BLaER1 (cell line): ENCODE results near the gene ROCK2.

Source experiments
- H3K27ac ChIP-seq: shearing (Covaris generic); formaldehyde crosslinking; 2 replicates; pipeline ENCODE4 v1.8.1; 2022
- H3K27me3 ChIP-seq: shearing (Covaris generic); formaldehyde crosslinking; 2 replicates; pipeline ENCODE4 v1.8.1; 2022
- H3K36me3 ChIP-seq: shearing (Covaris generic); formaldehyde crosslinking; 2 replicates; pipeline ENCODE4 v1.8.1; 2022
- H3K4me1 ChIP-seq: shearing (Covaris generic); formaldehyde crosslinking; 2 replicates; pipeline ENCODE4 v1.8.1; 2022
- H3K4me2 ChIP-seq: shearing (Covaris generic); formaldehyde crosslinking; 2 replicates; pipeline ENCODE4 v1.8.1; 2022
- H3K4me3 ChIP-seq: shearing (Covaris generic); formaldehyde crosslinking; 2 replicates; pipeline ENCODE4 v1.8.1; 2022
- H3K9ac ChIP-seq: shearing (Covaris generic); formaldehyde crosslinking; 2 replicates; pipeline ENCODE4 v1.8.1; 2022
- H3K9me3 ChIP-seq: shearing (Covaris generic); formaldehyde crosslinking; 2 replicates; pipeline ENCODE4 v1.8.1; 2022
- H4K20me1 ChIP-seq: shearing (Covaris generic); formaldehyde crosslinking; 2 replicates; pipeline ENCODE4 v1.8.1; 2022
- Cebpa-rat ChIP-seq: shearing (Covaris generic); IDR thresholded peaks from 2 replicates; pipeline ENCODE4 v1.8.1; 2022

The ROCK2 gene

DNA sequence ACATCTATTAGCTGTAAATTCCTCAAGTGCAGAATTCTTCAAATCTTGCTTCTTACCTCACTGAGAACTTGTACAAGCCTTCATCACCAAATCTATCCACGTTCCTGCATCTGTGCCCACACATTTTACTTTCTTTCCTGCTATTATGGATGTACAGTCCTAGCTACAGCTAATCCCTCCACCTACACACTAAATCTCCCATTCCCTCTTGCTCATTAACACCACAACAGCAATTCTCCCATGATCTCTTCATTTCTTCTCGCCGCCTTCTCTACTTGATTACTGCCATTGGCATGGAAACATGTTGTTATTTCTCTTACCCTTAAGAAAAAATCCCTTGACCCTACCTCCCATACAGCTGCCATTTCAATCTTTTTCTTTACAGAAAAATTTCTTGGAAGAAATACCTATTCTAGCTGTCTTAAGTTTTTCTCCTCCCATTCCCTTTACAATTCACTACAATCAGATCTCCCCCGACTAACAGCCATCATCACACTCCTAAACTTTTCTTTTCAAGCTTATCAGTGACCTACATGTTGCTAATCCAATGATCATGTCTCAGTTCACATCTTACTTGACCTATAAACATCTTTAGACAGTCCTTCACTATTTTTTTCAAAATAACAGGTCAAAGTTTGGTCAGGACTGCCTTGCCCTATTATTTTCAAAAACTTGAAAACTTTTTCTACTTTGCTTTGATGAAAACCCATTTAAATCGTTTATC, 41.0 kb downstream of the ROCK2 start:
- Histone ChIP-seq H3K36me3 (peaks cover 9% of the 10 kb centered on the region; the same call in 1 of the 2 replicates), H3K4me1 (no peaks in the 10 kb centered on the region), H3K9me3 (peaks cover 11% of the 10 kb centered on the region), H3K4me2 (no peak overlapping the region), H3K9ac (no peak overlapping the region), H3K27ac (no peak overlapping the region), H3K4me3 (no peak overlapping the region), H4K20me1 (peaks cover 87% of the 10 kb centered on the region), H3K27me3 (no peaks in the 10 kb centered on the region)
- TF ChIP-seq Cebpa-rat: no peak

DNA sequence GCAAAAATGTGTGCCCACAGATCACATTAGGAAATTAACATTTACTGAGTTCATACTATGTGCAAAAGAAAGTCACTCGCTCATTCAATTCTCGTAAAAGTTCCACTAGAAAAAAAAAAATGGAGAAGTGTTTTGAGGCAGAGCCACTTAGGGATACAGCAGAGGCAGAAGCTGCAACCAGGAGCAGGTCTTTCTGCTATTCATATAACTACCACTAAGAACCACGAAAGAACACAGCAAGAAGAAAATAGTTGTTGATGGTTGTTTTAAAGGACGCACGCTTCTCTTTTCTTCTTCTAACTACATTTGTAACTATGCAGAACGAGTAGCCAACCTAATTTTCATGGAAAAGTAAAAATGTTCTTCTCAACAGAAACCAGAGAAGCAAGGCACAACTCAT, 45.0 kb downstream of the ROCK2 start:
- H3K36me3 ChIP-seq: peaks cover 9% of the 10 kb centered on the region; the same call in 1 of the 2 replicates
- no peak for TF ChIP-seq Cebpa-rat
- no peak overlapping the region for H3K9ac ChIP-seq
- H3K4me3 ChIP-seq: no peak overlapping the region
- H3K4me1 ChIP-seq: no peaks in the 10 kb centered on the region
- H3K27me3 ChIP-seq: no peaks in the 10 kb centered on the region
- no peak overlapping the region for H3K27ac ChIP-seq
- H4K20me1 ChIP-seq: peaks cover 75% of the 10 kb centered on the region
- H3K4me2 ChIP-seq: no peak overlapping the region
- H3K9me3 ChIP-seq: peaks cover 3% of the 10 kb centered on the region; the same call in 1 of the 2 replicates

DNA sequence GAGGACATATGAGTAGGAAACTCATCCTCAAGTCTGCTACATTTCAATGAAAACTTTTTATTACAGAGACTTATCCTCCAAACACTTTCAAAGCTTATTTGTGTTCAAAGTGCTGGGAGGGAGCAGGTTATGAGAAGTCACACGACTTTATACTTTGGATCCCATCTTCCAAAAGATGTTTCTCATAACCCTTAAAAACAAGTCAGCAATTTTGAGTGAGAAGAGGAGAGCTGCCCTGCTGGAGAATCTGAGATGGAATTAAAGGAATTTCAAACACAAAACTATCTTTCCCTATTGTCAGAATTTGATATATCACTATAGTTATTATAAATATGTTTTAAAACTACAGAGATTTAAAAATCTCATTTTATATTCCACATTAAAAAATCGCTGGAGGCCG, 45.8 kb downstream of the ROCK2 start:
- TF ChIP-seq Cebpa-rat: no peak
- Histone ChIP-seq H4K20me1 (peaks cover 69% of the 10 kb centered on the region), H3K27me3 (no peaks in the 10 kb centered on the region), H3K4me1 (no peaks in the 10 kb centered on the region), H3K4me2 (no peak overlapping the region), H3K36me3 (peaks cover 9% of the 10 kb centered on the region; the same call in 1 of the 2 replicates), H3K4me3 (no peak overlapping the region), H3K27ac (no peak overlapping the region), H3K9me3 (peaks cover 4% of the 10 kb centered on the region), H3K9ac (no peak overlapping the region)

DNA sequence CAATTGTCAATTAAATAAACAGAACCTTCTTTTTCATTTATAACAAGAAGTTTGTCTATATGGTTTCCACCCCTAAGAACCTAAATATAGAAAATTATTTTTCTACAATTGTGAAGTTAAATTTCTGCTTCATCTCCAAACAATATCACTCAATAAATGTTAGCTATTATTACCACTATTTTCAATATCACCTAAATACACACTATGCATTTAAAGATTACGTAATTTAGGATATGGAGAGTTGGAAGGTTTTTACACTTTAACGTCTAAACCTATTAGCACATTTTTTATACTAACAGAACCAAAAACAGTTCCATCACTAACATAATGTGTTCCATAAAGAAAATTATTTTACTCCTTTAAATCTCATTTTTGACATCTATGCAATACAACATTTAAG, 48.0 kb downstream of the ROCK2 start:
- Histone ChIP-seq H3K4me2 (no peak overlapping the region), H3K36me3 (0 out of 2 replicates have a peak, but pooled peaks cover under 1% of the 10 kb centered on the region), H3K4me1 (peaks cover 10% of the 10 kb centered on the region), H3K9me3 (peaks cover 5% of the 10 kb centered on the region), H3K27ac (no peak overlapping the region), H3K9ac (no peak overlapping the region), H4K20me1 (peaks cover 69% of the 10 kb centered on the region), H3K4me3 (no peak overlapping the region), H3K27me3 (no peaks in the 10 kb centered on the region)
- no peak for TF ChIP-seq Cebpa-rat

DNA sequence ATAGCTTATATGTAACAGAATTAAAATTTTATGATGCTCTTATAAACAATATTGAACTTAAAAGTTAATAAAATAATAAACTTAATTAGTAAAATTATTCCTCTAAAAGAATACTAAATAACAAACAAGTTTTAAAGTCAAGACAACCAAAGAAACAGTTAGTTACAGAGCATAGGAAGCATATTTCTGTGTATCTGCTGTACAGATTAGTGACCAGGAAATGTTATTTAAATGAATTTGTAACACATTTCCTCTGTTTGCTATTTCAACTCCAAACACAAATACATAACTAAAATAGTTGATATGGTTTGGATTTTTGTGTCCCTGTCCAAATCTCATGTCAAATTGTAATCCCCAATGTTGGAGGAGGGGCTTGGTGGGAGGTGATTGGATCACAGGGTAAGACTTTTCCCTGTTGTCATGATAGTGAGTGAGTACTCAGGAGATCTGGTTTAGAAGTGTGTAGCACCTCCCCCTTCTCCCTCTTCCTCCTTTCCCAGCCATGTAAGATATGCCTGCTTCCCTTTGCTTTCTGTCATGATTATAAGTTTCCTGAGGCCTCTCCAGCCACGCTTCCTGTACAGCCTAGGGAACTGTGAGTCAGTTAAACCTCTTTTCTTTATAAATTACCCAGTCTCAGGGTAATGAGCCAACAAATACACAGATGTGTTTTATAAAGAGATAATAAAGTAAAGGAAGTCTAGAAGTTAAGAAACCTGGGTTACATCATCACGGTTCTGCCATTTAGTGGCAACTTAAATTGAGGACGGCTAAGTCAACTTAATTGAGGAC, 51.8 kb downstream of the ROCK2 start:
- Histone ChIP-seq H3K27ac (no peak overlapping the region; the same call in 1 of the 2 replicates), H4K20me1 (peaks cover 72% of the 10 kb centered on the region), H3K4me2 (peak overlapping the region; percentile 23; the same call in 1 of the 2 replicates), H3K36me3 (no peaks in the 10 kb centered on the region), H3K9me3 (peaks cover 5% of the 10 kb centered on the region), H3K4me3 (no peak overlapping the region), H3K9ac (no peak overlapping the region), H3K27me3 (no peaks in the 10 kb centered on the region), H3K4me1 (peaks cover 10% of the 10 kb centered on the region)
- no peak for TF ChIP-seq Cebpa-rat

DNA sequence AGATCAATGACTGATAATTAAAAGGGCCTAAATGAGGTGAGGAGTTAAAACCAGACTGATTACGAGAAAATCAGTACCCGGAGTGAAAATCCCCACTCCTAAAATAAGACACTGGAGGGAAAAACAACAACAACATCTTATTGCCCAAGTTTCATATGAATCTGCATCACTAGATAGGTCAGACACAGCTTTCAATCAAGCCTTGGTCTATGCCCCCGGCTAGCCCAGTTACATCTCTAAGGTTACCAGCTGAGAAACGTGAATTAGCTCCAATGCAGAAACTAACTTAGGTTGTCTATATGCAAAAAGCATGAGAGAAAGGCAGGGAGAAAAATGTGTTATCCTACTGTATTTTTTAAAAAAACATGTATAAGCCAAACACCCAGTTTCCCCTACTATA, 53.7 kb downstream of the ROCK2 start:
- Histone ChIP-seq H3K9ac (no peak overlapping the region), H3K27me3 (no peaks in the 10 kb centered on the region), H3K4me1 (peaks cover 10% of the 10 kb centered on the region), H3K9me3 (peaks cover 10% of the 10 kb centered on the region), H3K36me3 (peaks cover 11% of the 10 kb centered on the region), H3K4me2 (no peak overlapping the region), H4K20me1 (peaks cover 63% of the 10 kb centered on the region), H3K4me3 (no peak overlapping the region), H3K27ac (no peak overlapping the region)
- no peak for TF ChIP-seq Cebpa-rat

DNA sequence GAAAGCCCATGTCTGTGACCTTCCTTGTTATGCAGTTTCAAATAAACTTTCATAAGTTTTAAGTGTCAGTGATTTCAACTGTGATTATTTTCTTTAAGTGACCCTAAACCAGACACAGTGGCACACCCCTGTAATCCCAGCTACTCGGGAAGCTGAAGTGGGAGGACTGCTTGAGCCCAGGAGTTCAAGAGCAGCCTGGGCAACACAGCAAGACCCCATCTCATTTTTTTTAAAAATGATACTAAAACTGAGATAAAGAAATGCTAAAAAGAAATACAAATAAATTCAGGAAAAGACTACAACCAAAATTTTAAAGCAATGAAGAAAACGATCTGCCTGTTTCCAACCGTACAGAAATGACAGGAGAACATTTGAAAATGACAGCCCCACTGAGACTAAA, 54.2 kb downstream of the ROCK2 start:
- no peak overlapping the region for H3K4me2 ChIP-seq
- H3K9ac ChIP-seq: no peak overlapping the region
- H3K4me1 ChIP-seq: peaks cover 10% of the 10 kb centered on the region
- no peak for TF ChIP-seq Cebpa-rat
- no peak overlapping the region for H3K27ac ChIP-seq
- no peak overlapping the region for H3K4me3 ChIP-seq
- H3K36me3 ChIP-seq: peaks cover 16% of the 10 kb centered on the region
- peaks cover 15% of the 10 kb centered on the region for H3K9me3 ChIP-seq
- peaks cover 63% of the 10 kb centered on the region for H4K20me1 ChIP-seq
- no peaks in the 10 kb centered on the region for H3K27me3 ChIP-seq

DNA sequence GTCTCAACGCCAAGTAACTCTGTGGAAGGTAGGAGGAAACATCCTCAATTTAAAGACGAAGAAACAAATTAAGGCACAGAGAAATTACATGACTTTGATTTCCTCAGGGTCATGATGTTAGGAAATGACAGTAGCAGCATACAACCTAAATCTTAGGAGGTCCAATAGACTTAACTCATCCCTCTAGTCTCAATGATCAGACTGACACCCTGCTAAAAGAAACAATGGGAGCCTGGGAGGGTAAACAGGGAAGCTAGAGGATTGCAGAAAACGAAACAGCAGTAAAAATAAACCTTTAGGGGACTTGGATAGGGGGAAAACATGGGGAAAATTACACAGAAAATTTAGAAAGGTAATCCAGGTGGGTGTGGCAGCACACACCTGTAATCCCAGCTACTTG, 56.0 kb downstream of the ROCK2 start:
- Histone ChIP-seq H3K27ac (no peak overlapping the region), H3K4me2 (no peak overlapping the region), H3K9ac (no peak overlapping the region), H3K4me3 (no peak overlapping the region), H3K27me3 (no peaks in the 10 kb centered on the region), H3K9me3 (peaks cover 30% of the 10 kb centered on the region), H3K36me3 (peaks cover 33% of the 10 kb centered on the region), H3K4me1 (peaks cover 9% of the 10 kb centered on the region), H4K20me1 (peaks cover 59% of the 10 kb centered on the region)
- TF ChIP-seq Cebpa-rat: no peak

DNA sequence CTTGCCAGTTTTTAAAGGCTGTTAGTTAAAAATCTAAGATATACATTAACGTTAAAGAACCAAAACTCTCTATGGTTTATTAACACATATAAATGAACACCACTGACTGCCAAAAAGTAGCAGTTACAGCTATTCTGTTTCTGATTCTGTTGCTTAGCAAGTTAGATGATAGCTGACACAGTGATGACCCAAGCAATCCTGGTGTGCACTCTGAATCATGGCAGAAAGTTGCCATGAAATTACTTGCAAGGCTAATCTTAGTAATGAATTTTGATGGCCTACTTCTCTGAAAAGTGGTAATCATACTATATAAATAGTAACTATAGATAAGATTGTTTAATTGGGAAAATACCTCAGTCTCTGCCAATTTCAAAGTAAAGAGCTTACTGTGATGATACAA, 57.7 kb downstream of the ROCK2 start:
- Histone ChIP-seq H3K27ac (no peak overlapping the region), H3K27me3 (no peaks in the 10 kb centered on the region)

DNA sequence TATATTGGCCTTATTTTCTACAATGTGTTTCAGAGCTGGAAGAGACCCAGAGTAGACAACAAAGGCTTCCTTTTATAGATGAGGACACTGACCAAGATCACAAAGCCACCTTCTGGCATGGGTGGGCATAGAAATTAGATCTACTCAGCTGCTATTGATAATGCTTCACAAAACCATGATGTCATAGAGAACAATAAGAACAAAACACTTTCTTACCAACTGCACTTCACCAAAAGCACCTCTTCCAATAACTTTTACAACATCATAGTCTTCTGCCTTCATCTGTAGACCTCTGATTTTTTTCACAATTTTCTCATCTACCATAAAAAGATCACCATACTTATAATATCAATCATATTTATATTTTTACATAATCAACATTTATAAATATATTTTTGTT, 58.1 kb downstream of the ROCK2 start:
- peaks cover 50% of the 10 kb centered on the region for H3K36me3 ChIP-seq
- no peak overlapping the region for H3K4me2 ChIP-seq
- H3K4me1 ChIP-seq: no peaks in the 10 kb centered on the region
- peaks cover 38% of the 10 kb centered on the region for H4K20me1 ChIP-seq
- no peaks in the 10 kb centered on the region for H3K27me3 ChIP-seq
- no peak overlapping the region for H3K27ac ChIP-seq
- H3K9me3 ChIP-seq: peaks cover 33% of the 10 kb centered on the region
- no peak overlapping the region for H3K4me3 ChIP-seq
- H3K9ac ChIP-seq: no peak overlapping the region
- TF ChIP-seq Cebpa-rat: no peak

More for the DNA sequence above, 57.7 kb downstream of the ROCK2 start:
- Histone ChIP-seq H3K9me3 (peaks cover 33% of the 10 kb centered on the region), H3K9ac (no peak overlapping the region), H3K4me1 (no peaks in the 10 kb centered on the region), H3K36me3 (peaks cover 48% of the 10 kb centered on the region), H3K4me3 (no peak overlapping the region), H3K4me2 (no peak overlapping the region), H4K20me1 (peaks cover 42% of the 10 kb centered on the region)
- TF ChIP-seq Cebpa-rat: no peak
